Hepatocyte (in vitro differentiated cells): ENCODE results near the gene TUBA1A. TPM values are rescaled to one million over a fixed set of nuclear protein-coding genes. Genes with fewer than 3 reads are reported as not detected.

Source experiments
- DNase-seq: peaks from one replicate; pipeline ENCODE4 v3.0.0-alpha.2; 2016; ENCODE audit warnings: low spot score
- H2AFZ ChIP-seq: fragments of 200-600 bp; sonication (generic); 2 replicates; pipeline ENCODE4 v1.6.0; 2016; ENCODE audit warnings: antibody characterized with exemption, mild to moderate bottlenecking
- H3K27ac ChIP-seq: fragments of 200-600 bp; sonication (generic); 2 replicates; pipeline ENCODE4 v1.5.1; 2016; ENCODE audit warnings: mild to moderate bottlenecking
- H3K27me3 ChIP-seq: fragments of 200-600 bp; sonication (generic); 2 replicates; pipeline ENCODE4 v1.6.1; 2016
- H3K36me3 ChIP-seq: fragments of 200-600 bp; sonication (generic); replicated peaks from 2 replicates; pipeline ENCODE4 v1.5.1; 2016; ENCODE audit warnings: low read depth; ENCODE audit not compliant: insufficient read depth
- H3K4me1 ChIP-seq: fragments of 200-600 bp; sonication (generic); 2 replicates; pipeline ENCODE4 v1.5.1; 2016; ENCODE audit warnings: mild to moderate bottlenecking, moderate library complexity; ENCODE audit not compliant: insufficient read depth
- H3K4me2 ChIP-seq: fragments of 200-600 bp; sonication (generic); 2 replicates; pipeline ENCODE4 v1.6.0; 2016
- H3K4me3 ChIP-seq: fragments of 200-600 bp; sonication (generic); 2 replicates; pipeline ENCODE4 v1.5.1; 2016; ENCODE audit warnings: mild to moderate bottlenecking
- H3K79me2 ChIP-seq: fragments of 200-600 bp; sonication (generic); 2 replicates; pipeline ENCODE4 v1.6.0; 2017; ENCODE audit warnings: mild to moderate bottlenecking
- H3K9me2 ChIP-seq: fragments of 200-600 bp; sonication (generic); replicated peaks from 2 replicates; pipeline ENCODE4 v1.6.0; 2017; ENCODE audit warnings: mild to moderate bottlenecking; ENCODE audit not compliant: insufficient read depth
- H3K9me3 ChIP-seq: fragments of 200-600 bp; sonication (generic); 2 replicates; pipeline ENCODE4 v1.5.1; 2016; ENCODE audit warnings: low read depth, mild to moderate bottlenecking
- H4K20me1 ChIP-seq: fragments of 200-600 bp; sonication (generic); 2 replicates; pipeline ENCODE4 v1.6.0; 2016; ENCODE audit warnings: mild to moderate bottlenecking; ENCODE audit not compliant: insufficient read depth, poor library complexity, severe bottlenecking
- CTCF ChIP-seq: fragments of 200-600 bp; sonication (generic); IDR thresholded peaks from 2 replicates; pipeline ENCODE4 v1.5.1; 2016; ENCODE audit warnings: antibody characterized with exemption, mild to moderate bottlenecking; ENCODE audit not compliant: poor library complexity
- EZH2 ChIP-seq: fragments of 200-600 bp; sonication (generic); IDR thresholded peaks from 2 replicates; pipeline ENCODE4 v1.6.1; 2016; ENCODE audit warnings: antibody characterized with exemption, mild to moderate bottlenecking, borderline replicate concordance
- EZH2phosphoT487 ChIP-seq: fragments of 200-600 bp; sonication (generic); IDR thresholded peaks from one replicate; pipeline ENCODE4 v1.6.1; 2018; ENCODE audit warnings: antibody characterized with exemption, mild to moderate bottlenecking, low read depth, moderate library complexity; ENCODE audit not compliant: unreplicated experiment, severe bottlenecking
- WGBS: methylation state at CpG from one replicate; pipeline ENCODE4 v1.1.6; 2016; ENCODE audit warnings: low lambda C conversion rate; ENCODE audit errors: missing lambda C conversion rate; 5-methylcytosine and 5-hydroxymethylcytosine counted together
- polyA plus RNA-seq: library from polyadenylated mRNA; unstranded; fragments of >200 nt; fragmentation: Nextera tagmentation; extraction: Ambion mirVana; gene quantifications from 2 replicates; pipeline ENCODE4 v1.2.1, GENCODE V29; 2016
- total RNA-seq: library from RNA; depleted of rRNA; stranded (reverse); fragments of >200 nt; gene quantifications from 2 replicates; pipeline ENCODE4 v1.2.3, GENCODE V29; 2014

TUBA1A gene
- total and polyA plus RNA-seq, 2 experiments from 2014 or later = 338 to 358 TPM

- no peak for TF ChIP-seq EZH2
- TF ChIP-seq CTCF = no peak
- no peak for TF ChIP-seq EZH2phosphoT487
- 80% methylated on average over 7 of the region's 7 CpGs for WGBS
Measured at GRCh38 chr12:49225576-49226166, 36.8 kb upstream of the TUBA1A start.

GRCh38 chr12:49223590-49224369 is 34.9 kb upstream of the TUBA1A start:
- TF ChIP-seq CTCF = no peak
- no peak for TF ChIP-seq EZH2phosphoT487
- no peak for TF ChIP-seq EZH2
- Histone ChIP-seq H3K27me3 (no peaks in the 10 kb centered on the region), H3K9me2 (no peaks in the 10 kb centered on the region), H4K20me1 (no peaks in the 10 kb centered on the region), H3K4me3 (no peak overlapping the region), H3K4me1 (no peaks in the 10 kb centered on the region), H3K79me2 (no peaks in the 10 kb centered on the region), H3K9me3 (no peaks in the 10 kb centered on the region), H3K4me2 (no peak overlapping the region), H3K27ac (no peak overlapping the region), H2AFZ (no peak overlapping the region), H3K36me3 (no peaks in the 10 kb centered on the region)
- 84% methylated on average over 3 of the region's 3 CpGs for WGBS
- no peak for DNase-seq

More at GRCh38 chr12:49225576-49226166, 36.8 kb upstream of the TUBA1A start:
- no peak for DNase-seq
- H3K9me2 ChIP-seq = no peaks in the 10 kb centered on the region
- H4K20me1 ChIP-seq = no peaks in the 10 kb centered on the region
- no peaks in the 10 kb centered on the region for H3K4me1 ChIP-seq
- H3K36me3 ChIP-seq = no peaks in the 10 kb centered on the region
- no peaks in the 10 kb centered on the region for H3K79me2 ChIP-seq
- no peak overlapping the region for H3K4me2 ChIP-seq
- no peak overlapping the region for H2AFZ ChIP-seq
- H3K9me3 ChIP-seq = no peaks in the 10 kb centered on the region
- no peaks in the 10 kb centered on the region for H3K27me3 ChIP-seq
- H3K27ac ChIP-seq = no peak overlapping the region
- H3K4me3 ChIP-seq = no peak overlapping the region

- WGBS = 92% methylated on average over 1 of the region's 1 CpG
- Histone ChIP-seq H3K27ac (peak overlapping the region; percentile 65), H3K9me2 (no peaks in the 10 kb centered on the region), H4K20me1 (no peaks in the 10 kb centered on the region), H3K9me3 (no peaks in the 10 kb centered on the region), H3K4me1 (no peaks in the 10 kb centered on the region), H3K4me2 (no peak overlapping the region), H3K36me3 (no peaks in the 10 kb centered on the region), H3K27me3 (no peaks in the 10 kb centered on the region), H3K79me2 (no peaks in the 10 kb centered on the region), H2AFZ (no peak overlapping the region), H3K4me3 (no peak overlapping the region)
- TF ChIP-seq EZH2 (no peak), EZH2phosphoT487 (no peak), CTCF (no peak)
- no peak for DNase-seq
Measured at GRCh38 chr12:49223122-49223521, 34.2 kb upstream of the TUBA1A start.
